Neuronal stem cell (in vitro differentiated cells): ENCODE results near the gene AS3MT.
"Not testable (repeated sequence)": the region's sequence is repeated elsewhere in the genome, so short reads cannot be mapped to it uniquely, and the experiment has no call there.

Experiments
- DNase-seq: peaks from one replicate; pipeline ENCODE4 v3.0.0-alpha.2; 2013; ENCODE audit warnings: low spot score
- H2AFZ ChIP-seq: one replicate; pipeline ENCODE4 v1.6.1; 2013; ENCODE audit warnings: mild to moderate bottlenecking, low read length, inconsistent platforms
- H2AK5ac ChIP-seq: 2 replicates; pipeline ENCODE4 v1.6.1; 2013; ENCODE audit warnings: low read depth, mild to moderate bottlenecking, inconsistent platforms, low read length, moderate library complexity, mixed read lengths
- H2BK120ac ChIP-seq: 2 replicates; pipeline ENCODE4 v1.6.1; 2013; ENCODE audit warnings: low read depth, mild to moderate bottlenecking, inconsistent platforms, low read length, moderate library complexity, mixed read lengths
- H2BK12ac ChIP-seq: one replicate; pipeline ENCODE4 v1.6.1; 2013; ENCODE audit warnings: low read length, inconsistent platforms
- H2BK15ac ChIP-seq: 2 replicates; pipeline ENCODE4 v1.6.1; 2013; ENCODE audit warnings: mild to moderate bottlenecking, low read length, inconsistent platforms, mixed read lengths
- H2BK5ac ChIP-seq: one replicate; pipeline ENCODE4 v1.6.1; 2013; ENCODE audit warnings: inconsistent platforms, mild to moderate bottlenecking, low read length, moderate library complexity
- H3K14ac ChIP-seq: one replicate; pipeline ENCODE4 v1.6.1; 2013; ENCODE audit warnings: low read length, inconsistent platforms
- H3K18ac ChIP-seq: 2 replicates; pipeline ENCODE4 v1.6.1; 2013; ENCODE audit warnings: low read length, inconsistent platforms
- H3K23ac ChIP-seq: 2 replicates; pipeline ENCODE4 v1.6.1; 2013; ENCODE audit warnings: low read depth, mild to moderate bottlenecking, mixed read lengths, low read length, inconsistent platforms; ENCODE audit not compliant: poor library complexity
- H3K27ac ChIP-seq: replicated peaks from 3 replicates; pipeline ENCODE4 v1.5.1; 2013; ENCODE audit warnings: low read length, inconsistent platforms
- H3K27me3 ChIP-seq, 3 experiments: 2 replicates each; pipeline ENCODE4 v1.6.1; 2013; ENCODE audit warnings: low read length in 3 of 3, mild to moderate bottlenecking in 2 of 3, inconsistent platforms in 1 of 3, low read depth in 1 of 3, mixed read lengths in 1 of 3, moderate library complexity in 1 of 3; ENCODE audit not compliant: control insufficient read depth in 3 of 3, insufficient read depth in 3 of 3
- H3K36me3 ChIP-seq, 2 donors: replicated peaks in 1 of 2; 2 replicates each; pipeline ENCODE4 v1.6.1; 2013; ENCODE audit warnings: low read length in 2 of 2; ENCODE audit not compliant: control insufficient read depth in 2 of 2, insufficient read depth in 2 of 2
- H3K4ac ChIP-seq: 2 replicates; pipeline ENCODE4 v1.6.1; 2013; ENCODE audit warnings: inconsistent platforms, mild to moderate bottlenecking, low read length, moderate library complexity
- H3K4me1 ChIP-seq, 2 donors: 1 replicate in 1 of 2; 2 replicates in 1 of 2; pipeline ENCODE4 v1.6.1; 2013; ENCODE audit warnings: low read length in 2 of 2, low read depth in 1 of 2; ENCODE audit not compliant: control insufficient read depth in 2 of 2, insufficient read depth in 1 of 2
- H3K4me2 ChIP-seq: one replicate; pipeline ENCODE4 v1.6.1; 2013; ENCODE audit warnings: mild to moderate bottlenecking, low read length, inconsistent platforms; ENCODE audit not compliant: insufficient read depth, poor library complexity, severe bottlenecking
- H3K4me3 ChIP-seq, 2 donors: 2 replicates each; pipeline ENCODE4 v1.5.1; 2013; ENCODE audit warnings: low read length in 2 of 2, mild to moderate bottlenecking in 2 of 2, inconsistent platforms in 1 of 2, moderate library complexity in 1 of 2
- H3K79me1 ChIP-seq: one replicate; pipeline ENCODE4 v1.6.1; 2013; ENCODE audit warnings: low read depth, mild to moderate bottlenecking, inconsistent platforms, low read length, moderate library complexity
- H3K9ac ChIP-seq: one replicate; pipeline ENCODE4 v1.6.1; 2013; ENCODE audit warnings: mild to moderate bottlenecking, low read depth, low read length, inconsistent platforms; ENCODE audit not compliant: poor library complexity
- H3K9me3 ChIP-seq, 2 donors: replicated peaks in 1 of 2; 2 replicates each; pipeline versions ENCODE3 to v1.6.1; 2013; ENCODE audit warnings: low read length in 2 of 2, mild to moderate bottlenecking in 2 of 2, inconsistent platforms in 1 of 2, low read depth in 1 of 2, mixed read lengths in 1 of 2, moderate library complexity in 1 of 2; ENCODE audit not compliant: control insufficient read depth in 2 of 2, insufficient read depth in 1 of 2
- H4K8ac ChIP-seq: one replicate; pipeline ENCODE4 v1.6.1; 2013; ENCODE audit warnings: low read depth, mild to moderate bottlenecking, inconsistent platforms, low read length, moderate library complexity
- H4K91ac ChIP-seq: one replicate; pipeline ENCODE4 v1.6.1; 2013; ENCODE audit warnings: low read length, low read depth, mild to moderate bottlenecking, inconsistent platforms; ENCODE audit not compliant: poor library complexity
- WGBS, 2 donors: extraction: QIAGEN DNeasy Blood & Tissue Kit; methylation state at CpG; one replicate each; pipeline ENCODE4 v1.1.7; 2013; ENCODE audit warnings: missing lambda C conversion rate in 2 of 2, mixed read lengths in 1 of 2; ENCODE audit not compliant: insufficient read length in 2 of 2, insufficient replicate concordance in 1 of 2; ENCODE audit errors: extremely low coverage in 2 of 2; 5-methylcytosine and 5-hydroxymethylcytosine counted together

The AS3MT gene

DNA sequence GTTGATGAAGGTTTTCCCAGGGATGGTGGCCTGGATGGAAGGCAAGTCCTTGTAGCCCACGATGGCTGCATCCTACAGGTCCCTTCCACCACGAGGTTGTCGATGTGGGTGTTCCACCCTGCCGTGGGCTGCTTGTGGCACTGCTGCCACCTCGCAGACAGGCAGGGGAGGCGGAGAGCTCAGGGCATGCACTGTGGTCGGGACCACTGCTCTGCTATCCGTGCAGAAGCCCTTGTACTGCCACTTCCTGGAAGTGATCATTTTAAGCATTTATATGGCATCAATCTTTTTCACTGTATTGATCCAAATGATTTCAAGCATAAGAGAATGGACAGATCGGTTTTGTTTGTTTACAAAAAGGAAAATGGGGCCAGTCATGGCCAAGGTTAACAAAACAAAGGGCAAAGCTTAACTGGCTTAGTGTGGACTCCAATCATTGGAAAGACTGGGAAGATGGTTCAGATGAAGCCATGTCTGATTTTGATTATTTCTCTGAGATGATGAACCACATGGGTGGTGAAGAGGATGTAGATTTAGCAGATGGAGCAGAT is 23.8 kb upstream of the AS3MT start:
- peaks cover 0 to 2% of the 10 kb centered on the region in 2 donors for H3K36me3 ChIP-seq
- H3K27me3 ChIP-seq: peaks cover 0 to under 1% (median 0%) of the 10 kb centered on the region in 3 experiments
- no peak overlapping the region for H3K4ac ChIP-seq
- H3K9ac ChIP-seq: no peak overlapping the region
- H2AK5ac ChIP-seq: no peak overlapping the region
- no peak overlapping the region for H4K91ac ChIP-seq
- H3K4me1 ChIP-seq: no peaks in the 10 kb centered on the region
- H2BK15ac ChIP-seq: no peak overlapping the region
- H2AFZ ChIP-seq: no peak overlapping the region
- peaks cover 10 to 16% of the 10 kb centered on the region in 2 donors for H3K9me3 ChIP-seq
- no peak overlapping the region for H2BK12ac ChIP-seq
- H3K14ac ChIP-seq: peak overlapping the region; percentile 41
- H2BK120ac ChIP-seq: no peak overlapping the region
- H2BK5ac ChIP-seq: no peak overlapping the region
- no peak overlapping the region for H3K27ac ChIP-seq
- H3K4me2 ChIP-seq: no peak overlapping the region
- no peaks in the 10 kb centered on the region for H3K79me1 ChIP-seq
- H3K18ac ChIP-seq: peak overlapping the region; percentile 15
- no peak overlapping the region for H4K8ac ChIP-seq
- peak overlapping the region in 1 of 2 donors; percentile 71 for H3K4me3 ChIP-seq
- WGBS, 2 donors: no CpG with 5 or more reads among the region's 9 CpGs
- DNase-seq: no peak
- H3K23ac ChIP-seq: peak overlapping the region; percentile 16

DNA sequence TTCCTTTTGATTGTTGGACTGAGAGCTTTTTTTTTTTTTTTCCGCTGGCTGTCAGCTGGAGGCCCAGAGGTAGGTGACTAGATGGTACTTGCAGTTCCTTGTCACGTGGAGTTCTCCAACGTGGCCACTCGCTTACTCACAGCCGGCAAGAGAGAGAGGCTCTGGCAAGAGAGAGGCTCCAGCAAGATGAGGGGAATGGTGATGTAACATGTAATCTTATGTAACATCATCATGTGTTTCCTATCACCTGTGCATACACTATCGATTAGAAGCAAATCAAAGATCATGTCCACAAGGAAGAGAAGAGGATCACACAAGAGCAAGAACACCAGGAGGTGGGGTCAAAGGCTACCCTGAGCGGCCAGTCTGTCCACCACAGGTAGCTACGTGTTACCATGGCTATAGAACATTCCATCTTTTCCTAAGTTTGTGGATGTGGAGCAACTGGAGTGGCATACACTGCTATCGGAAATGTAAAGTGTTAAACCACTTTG is 19.2 kb upstream of the AS3MT start:
- WGBS, 2 donors: no CpG with 5 or more reads among the region's 9 CpGs
- Histone ChIP-seq H3K79me1 (no peaks in the 10 kb centered on the region), H4K91ac (no peak overlapping the region), H2AFZ (no peak overlapping the region), H3K27ac (no peak overlapping the region), H3K18ac (no peak overlapping the region), H2BK12ac (no peak overlapping the region), H3K14ac (no peak overlapping the region), H4K8ac (no peak overlapping the region), H3K4ac (no peak overlapping the region), H3K4me1 (no peaks in the 10 kb centered on the region), H2BK120ac (no peak overlapping the region), H3K4me3 (no peak overlapping the region), H3K9ac (no peak overlapping the region), H2BK5ac (no peak overlapping the region), H3K4me2 (no peak overlapping the region), H3K36me3 (peaks cover 0 to 2% of the 10 kb centered on the region in 2 donors), H3K23ac (no peak overlapping the region), H3K27me3 (no peaks in the 10 kb centered on the region), H2BK15ac (no peak overlapping the region), H3K9me3 (peaks cover 9 to 14% of the 10 kb centered on the region in 2 donors), H2AK5ac (no peak overlapping the region)
- no peak for DNase-seq

DNA sequence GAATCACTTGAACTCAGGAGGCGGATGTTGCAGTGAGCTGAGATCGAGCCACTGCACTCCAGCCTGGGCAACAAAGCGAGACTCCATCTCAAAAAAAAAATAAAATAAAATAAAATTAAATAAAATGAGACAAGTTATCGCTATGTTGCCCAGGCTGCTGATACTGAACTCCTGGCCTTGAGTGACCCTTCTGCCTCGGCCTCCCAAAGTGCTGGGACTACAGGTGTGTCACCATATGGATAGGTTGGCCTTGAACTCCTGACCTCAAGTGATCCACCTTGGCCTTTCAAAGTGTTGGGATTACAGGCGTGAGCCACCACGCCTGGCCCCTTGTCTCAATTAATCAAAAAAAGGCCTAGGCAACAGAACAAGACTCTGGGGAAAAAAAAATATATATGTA is 16.0 kb upstream of the AS3MT start:
- H3K14ac ChIP-seq, H3K9ac ChIP-seq, H3K23ac ChIP-seq, H3K27me3 ChIP-seq, H3K27ac ChIP-seq, H2AFZ ChIP-seq, H3K4ac ChIP-seq, H3K4me3 ChIP-seq, H4K91ac ChIP-seq, H3K18ac ChIP-seq, H3K36me3 ChIP-seq, H2BK12ac ChIP-seq, H4K8ac ChIP-seq, H3K79me1 ChIP-seq, H2BK120ac ChIP-seq, H3K4me2 ChIP-seq, H3K4me1 ChIP-seq, H2AK5ac ChIP-seq, H2BK5ac ChIP-seq, DNase-seq, H3K9me3 ChIP-seq, H2BK15ac ChIP-seq: not testable (repeated sequence)
- WGBS, 2 donors: no CpG with 5 or more reads among the region's 7 CpGs

DNA sequence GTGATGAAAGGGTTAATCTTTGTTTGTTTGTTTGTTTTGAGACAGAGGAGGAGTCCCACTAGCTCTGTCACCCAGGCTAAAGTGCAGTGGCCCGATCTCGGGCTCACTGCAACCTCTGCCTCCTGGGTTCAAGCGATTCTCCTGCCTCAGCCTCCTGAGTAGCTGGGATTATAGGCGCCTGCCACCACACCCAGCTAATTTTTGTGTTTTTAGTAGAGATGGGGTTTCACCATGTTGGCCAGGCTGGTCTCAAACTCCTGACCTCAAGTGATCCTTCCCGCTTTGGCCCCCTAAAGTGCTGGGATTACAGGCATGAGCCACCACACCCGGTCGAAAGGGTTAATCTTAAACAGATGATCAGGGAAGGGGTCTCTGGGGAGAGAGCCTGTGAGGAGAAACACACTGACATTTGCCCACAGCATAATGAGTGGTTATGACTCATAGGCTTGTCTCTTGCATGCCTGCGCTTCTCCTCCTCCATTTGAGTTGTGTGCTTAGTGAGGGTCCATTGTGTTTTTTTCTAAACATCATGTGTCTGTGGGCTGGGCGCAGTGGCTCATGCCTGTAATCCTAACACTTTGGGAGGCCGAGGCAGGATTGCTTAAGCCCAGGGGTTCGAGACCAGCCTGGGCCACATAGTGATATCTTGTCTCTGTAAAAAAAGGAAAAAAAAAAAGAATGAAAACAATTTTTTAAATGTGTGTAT is 13.4 kb upstream of the AS3MT start:
- not testable (repeated sequence) for DNase-seq, H3K27ac ChIP-seq

More for the DNA sequence above, 13.4 kb upstream of the AS3MT start:
- H2AFZ ChIP-seq, H3K36me3 ChIP-seq, H3K4me3 ChIP-seq, H3K9me3 ChIP-seq, H4K91ac ChIP-seq, H3K4me1 ChIP-seq, H2BK120ac ChIP-seq, H2BK15ac ChIP-seq, H3K4me2 ChIP-seq, H2BK12ac ChIP-seq, H2AK5ac ChIP-seq, H2BK5ac ChIP-seq, H3K9ac ChIP-seq, H3K4ac ChIP-seq, H3K23ac ChIP-seq, H3K18ac ChIP-seq, H4K8ac ChIP-seq, H3K79me1 ChIP-seq, H3K14ac ChIP-seq, H3K27me3 ChIP-seq: not testable (repeated sequence)
- WGBS, 2 donors: no CpG with 5 or more reads among the region's 11 CpGs
